Loucy (cell line): ENCODE results near the gene VWA8.
"Not testable (repeated sequence)": the region's sequence is repeated elsewhere in the genome, so short reads cannot be mapped to it uniquely, and the experiment has no call there.

Experiments
- H2AFZ ChIP-seq: fragments of 200-600 bp; sonication (generic); 2 replicates; pipeline ENCODE4 v1.6.0; 2016; ENCODE audit warnings: antibody characterized with exemption, mild to moderate bottlenecking, low read length, moderate library complexity
- H3F3A ChIP-seq: fragments of 200-600 bp; 2 replicates; pipeline ENCODE4 v1.6.0; 2016; ENCODE audit warnings: antibody characterized with exemption, low read depth, mild to moderate bottlenecking
- H3K27me3 ChIP-seq: fragments of 200-600 bp; sonication (generic); 2 replicates; pipeline ENCODE4 v1.6.1; 2014; ENCODE audit warnings: low read length, mild to moderate bottlenecking; ENCODE audit not compliant: insufficient read depth, poor library complexity, severe bottlenecking
- H3K36me3 ChIP-seq: fragments of 200-600 bp; sonication (generic); 2 replicates; pipeline ENCODE4 v1.6.1; 2016; ENCODE audit warnings: low read length; ENCODE audit not compliant: insufficient read depth
- H3K4me1 ChIP-seq: fragments of 200-600 bp; sonication (generic); 2 replicates; pipeline ENCODE4 v1.5.1; 2014; ENCODE audit warnings: low read length, mild to moderate bottlenecking; ENCODE audit not compliant: insufficient read depth, poor library complexity, severe bottlenecking
- H3K4me2 ChIP-seq: fragments of 200-600 bp; sonication (generic); 2 replicates; pipeline ENCODE4 v1.6.0; 2014; ENCODE audit warnings: antibody characterized with exemption, low read length, low read depth, mild to moderate bottlenecking; ENCODE audit not compliant: poor library complexity, severe bottlenecking
- H3K4me3 ChIP-seq: fragments of 200-600 bp; sonication (generic); 2 replicates; pipeline ENCODE4 v1.5.1; 2014; ENCODE audit warnings: low read length, mild to moderate bottlenecking, mixed read lengths; ENCODE audit not compliant: poor library complexity, severe bottlenecking
- H3K79me2 ChIP-seq: fragments of 200-600 bp; sonication (generic); 2 replicates; pipeline ENCODE4 v1.6.1; 2014; ENCODE audit warnings: low read length; ENCODE audit not compliant: insufficient read depth
- H3K9ac ChIP-seq: fragments of 200-600 bp; sonication (generic); 2 replicates; pipeline ENCODE4 v1.6.0; 2014; ENCODE audit warnings: mild to moderate bottlenecking, low read depth, low read length, moderate library complexity; ENCODE audit not compliant: poor library complexity, severe bottlenecking
- H3K9me2 ChIP-seq: fragments of 200-600 bp; sonication (generic); replicated peaks from 2 replicates; pipeline ENCODE4 v1.6.1; 2016; ENCODE audit warnings: low read depth, low read length, mixed read lengths
- H3K9me3 ChIP-seq: fragments of 200-600 bp; sonication (generic); 2 replicates; pipeline ENCODE4 v1.6.1; 2014; ENCODE audit warnings: mild to moderate bottlenecking, antibody characterized with exemption, low read length, low read depth; ENCODE audit not compliant: insufficient read depth
- H4K20me1 ChIP-seq: fragments of 200-600 bp; sonication (generic); 2 replicates; pipeline ENCODE4 v1.6.0; 2014; ENCODE audit warnings: antibody characterized with exemption, low read length, mild to moderate bottlenecking; ENCODE audit not compliant: insufficient read depth, poor library complexity, severe bottlenecking
- EZH2phosphoT487 ChIP-seq: fragments of 200-600 bp; IDR thresholded peaks from 2 replicates; pipeline ENCODE4 v1.6.1; 2018; ENCODE audit warnings: antibody characterized with exemption, mild to moderate bottlenecking, moderate library complexity, borderline replicate concordance
- TF ChIP-seq, protein P1 (sequence below): fragments of 200-600 bp; sonication (generic); conservative IDR thresholded peaks from 2 replicates; pipeline ENCODE4 v1.5.1; 2014; ENCODE audit warnings: mild to moderate bottlenecking, antibody characterized with exemption, low read length

VWA8 gene

GRCh38 chr13:41546372-41547190, 414.3 kb downstream of the VWA8 start:
- Histone ChIP-seq H3K4me1 (peaks cover under 1% of the 10 kb centered on the region), H3K9me2 (no peaks in the 10 kb centered on the region), H3K4me2 (no peak overlapping the region), H3F3A (no peaks in the 10 kb centered on the region), H3K79me2 (no peaks in the 10 kb centered on the region), H3K9ac (no peak overlapping the region), H2AFZ (no peak overlapping the region), H3K36me3 (no peaks in the 10 kb centered on the region), H3K4me3 (no peak overlapping the region), H4K20me1 (no peaks in the 10 kb centered on the region), H3K9me3 (no peaks in the 10 kb centered on the region), H3K27me3 (no peaks in the 10 kb centered on the region)
- TF ChIP-seq, protein P1, sequence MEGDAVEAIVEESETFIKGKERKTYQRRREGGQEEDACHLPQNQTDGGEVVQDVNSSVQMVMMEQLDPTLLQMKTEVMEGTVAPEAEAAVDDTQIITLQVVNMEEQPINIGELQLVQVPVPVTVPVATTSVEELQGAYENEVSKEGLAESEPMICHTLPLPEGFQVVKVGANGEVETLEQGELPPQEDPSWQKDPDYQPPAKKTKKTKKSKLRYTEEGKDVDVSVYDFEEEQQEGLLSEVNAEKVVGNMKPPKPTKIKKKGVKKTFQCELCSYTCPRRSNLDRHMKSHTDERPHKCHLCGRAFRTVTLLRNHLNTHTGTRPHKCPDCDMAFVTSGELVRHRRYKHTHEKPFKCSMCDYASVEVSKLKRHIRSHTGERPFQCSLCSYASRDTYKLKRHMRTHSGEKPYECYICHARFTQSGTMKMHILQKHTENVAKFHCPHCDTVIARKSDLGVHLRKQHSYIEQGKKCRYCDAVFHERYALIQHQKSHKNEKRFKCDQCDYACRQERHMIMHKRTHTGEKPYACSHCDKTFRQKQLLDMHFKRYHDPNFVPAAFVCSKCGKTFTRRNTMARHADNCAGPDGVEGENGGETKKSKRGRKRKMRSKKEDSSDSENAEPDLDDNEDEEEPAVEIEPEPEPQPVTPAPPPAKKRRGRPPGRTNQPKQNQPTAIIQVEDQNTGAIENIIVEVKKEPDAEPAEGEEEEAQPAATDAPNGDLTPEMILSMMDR = no peak
- no peak for TF ChIP-seq EZH2phosphoT487

GRCh38 chr13:41545432-41545707, 415.5 kb downstream of the VWA8 start:
- Histone ChIP-seq H3K9ac (no peak overlapping the region), H3K4me3 (no peak overlapping the region), H3K27me3 (no peaks in the 10 kb centered on the region), H2AFZ (no peak overlapping the region), H3K4me1 (peaks cover 4% of the 10 kb centered on the region), H3K4me2 (no peak overlapping the region), H3K9me3 (no peaks in the 10 kb centered on the region), H3K79me2 (no peaks in the 10 kb centered on the region), H3F3A (no peaks in the 10 kb centered on the region), H3K36me3 (no peaks in the 10 kb centered on the region), H3K9me2 (no peaks in the 10 kb centered on the region), H4K20me1 (no peaks in the 10 kb centered on the region)
- TF ChIP-seq, protein P1 = no peak
- TF ChIP-seq EZH2phosphoT487 = no peak

DNA sequence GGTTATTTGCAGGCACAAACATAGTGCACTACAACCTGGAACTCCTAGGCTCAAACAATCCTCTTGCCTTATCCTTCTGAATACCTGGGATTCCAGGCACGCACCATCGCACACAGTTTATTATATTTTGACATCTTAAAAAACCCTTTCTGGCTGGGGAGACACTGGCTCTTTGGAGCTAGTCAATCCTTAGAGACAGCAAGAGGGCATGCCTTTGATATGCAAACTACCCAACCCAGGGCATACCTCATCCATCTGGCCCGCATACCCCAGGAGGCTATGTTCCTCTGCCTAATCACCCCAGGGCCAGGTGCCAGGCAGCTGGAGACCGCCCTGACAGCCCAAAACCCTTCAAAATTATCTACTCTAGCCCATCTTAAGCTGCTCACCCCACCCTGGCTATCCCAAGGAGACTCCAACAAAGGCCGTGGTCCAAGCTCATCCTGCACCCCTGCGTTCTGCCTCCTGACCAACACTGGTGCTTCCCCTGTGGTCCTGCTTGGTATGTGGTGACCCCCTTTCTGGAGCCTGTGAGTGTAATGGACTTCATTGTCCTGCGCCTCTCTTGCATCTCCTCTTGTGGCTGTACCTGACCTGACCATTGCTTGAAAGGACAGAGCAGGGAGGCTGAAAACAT, 417.1 kb downstream of the VWA8 start:
- Histone ChIP-seq H2AFZ (no peak overlapping the region), H3K36me3 (no peaks in the 10 kb centered on the region), H3K9me2 (no peaks in the 10 kb centered on the region), H3K9me3 (no peaks in the 10 kb centered on the region), H3K4me3 (no peak overlapping the region), H4K20me1 (no peaks in the 10 kb centered on the region), H3K4me1 (peaks cover 4% of the 10 kb centered on the region), H3K4me2 (no peak overlapping the region), H3K9ac (no peak overlapping the region), H3K27me3 (no peaks in the 10 kb centered on the region), H3K79me2 (no peaks in the 10 kb centered on the region), H3F3A (no peaks in the 10 kb centered on the region)
- no peak for TF ChIP-seq EZH2phosphoT487
- TF ChIP-seq, protein P1 = no peak

- not testable (repeated sequence) for H3K9me2 ChIP-seq, H4K20me1 ChIP-seq, H3K4me2 ChIP-seq, H3K4me1 ChIP-seq, H3K36me3 ChIP-seq, H3K9me3 ChIP-seq, H3F3A ChIP-seq, H3K9ac ChIP-seq, H3K79me2 ChIP-seq, H3K27me3 ChIP-seq, H2AFZ ChIP-seq, H3K4me3 ChIP-seq
These were observed 418.1 kb downstream of the VWA8 start for GRCh38 chr13:41542799-41543198.
